Activated T-helper 2 cell treated with anti-CD3 and anti-CD28 coated beads, Interferon-gamma antibody, Interleukin-2, Interleukin-4, amounts not matched to agents 10 μg/mL and 5 μg/mL and 100 μg/mL, durations not matched to agents 14 hours and 24 hours and 36 hours (primary cell): ENCODE measurements around the gene SERPING1. TPM values are rescaled to one million over a fixed set of nuclear protein-coding genes. Genes with fewer than 3 reads are reported as not detected.

ENCODE experiments used
- DNase-seq: peaks from one replicate; pipeline ENCODE4 v3.0.0; 2021; ENCODE audit warnings: low spot score
- H3K27ac Mint-ChIP-seq: one replicate; pipeline ENCODE4 v1.8.0; 2021; ENCODE audit warnings: mixed read lengths
- H3K27me3 Mint-ChIP-seq: one replicate; pipeline ENCODE4 v1.8.0; 2021; ENCODE audit warnings: low read depth, mixed read lengths
- H3K36me3 Mint-ChIP-seq: one replicate; pipeline ENCODE4 v1.8.0; 2021; ENCODE audit warnings: low read depth, mixed read lengths
- H3K4me1 Mint-ChIP-seq: one replicate; pipeline ENCODE4 v1.8.0; 2021; ENCODE audit warnings: low read depth, mixed read lengths
- H3K4me3 Mint-ChIP-seq: one replicate; pipeline ENCODE4 v1.8.0; 2021; ENCODE audit warnings: low read depth, mild to moderate bottlenecking, moderate library complexity, mixed read lengths
- H3K9me3 Mint-ChIP-seq: one replicate; pipeline ENCODE4 v1.8.0; 2021; ENCODE audit warnings: mixed read lengths
- intact Hi-C: fragments of 100-400 bp; cut with micrococcal nuclease; formaldehyde crosslinking; loops from one replicate; pipeline ENCODE4 v1.15.1; 2023
- total RNA-seq: library from RNA; stranded (reverse); gene quantifications from 2 replicates; pipeline ENCODE4 v1.2.3, GENCODE V29; 2022

SERPING1 gene
- total RNA-seq, 1 donor from 2014 or later, result not detected

DNA sequence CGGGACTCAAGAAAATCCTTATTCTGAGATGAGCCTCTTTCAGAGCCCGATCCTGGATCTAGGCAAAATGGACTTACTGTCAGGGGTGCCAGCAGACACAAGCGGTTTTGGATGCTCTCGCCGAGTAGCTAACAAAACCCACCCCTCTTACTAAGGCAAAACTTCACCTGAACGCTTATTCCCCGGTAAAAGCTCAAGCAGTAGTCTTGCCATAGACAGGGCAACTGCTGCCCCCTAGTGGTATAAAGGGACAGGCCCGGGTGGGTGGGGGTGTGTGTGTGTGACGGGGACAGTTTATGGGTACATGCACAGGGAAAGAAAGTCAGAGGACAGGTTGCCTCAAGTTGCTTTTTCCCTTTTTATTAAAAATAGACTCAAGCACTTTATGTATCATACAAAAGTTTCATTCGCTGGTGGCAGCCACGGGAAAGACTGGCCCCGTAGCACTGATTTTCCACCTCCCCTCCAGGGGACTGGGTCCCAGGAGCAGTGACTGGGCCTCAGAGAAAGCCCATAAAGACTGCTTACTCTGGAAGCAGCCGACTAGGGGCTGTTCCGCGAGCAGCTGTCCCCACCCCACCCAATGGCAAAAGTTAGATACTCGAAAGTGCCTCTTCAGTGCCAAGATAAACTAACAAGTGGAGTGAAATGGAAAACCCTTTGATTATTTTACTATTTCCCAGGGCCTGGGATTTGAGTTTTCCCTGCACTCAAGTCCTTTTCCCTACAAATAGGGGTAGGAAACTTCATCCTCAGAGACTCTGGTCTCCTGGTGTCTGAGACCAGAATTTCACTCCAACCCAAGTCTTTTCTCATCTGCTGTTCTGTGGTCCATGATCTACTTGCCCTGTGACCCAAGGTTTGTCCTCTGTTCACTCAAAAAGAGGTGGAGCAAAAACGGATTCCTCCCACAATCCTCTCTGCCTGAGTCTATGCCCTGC is 47.5 kb downstream of the SERPING1 start:
- peak; percentile 75 for DNase-seq
- Mint-ChIP-seq H3K4me1 (peaks cover 48% of the 10 kb centered on the region), H3K27me3 (peaks cover 46% of the 10 kb centered on the region), H3K27ac (no peak overlapping the region), H3K4me3 (no peak overlapping the region), H3K36me3 (no peaks in the 10 kb centered on the region), H3K9me3 (no peaks in the 10 kb centered on the region)
- intact Hi-C loops, result loop anchor here (2.0 to 10.0 kb wide), 3 partner anchors 188 to 308 kb away; partner anchors contain the start of genes P2RX3, SLC43A3 and SSRP1

DNA sequence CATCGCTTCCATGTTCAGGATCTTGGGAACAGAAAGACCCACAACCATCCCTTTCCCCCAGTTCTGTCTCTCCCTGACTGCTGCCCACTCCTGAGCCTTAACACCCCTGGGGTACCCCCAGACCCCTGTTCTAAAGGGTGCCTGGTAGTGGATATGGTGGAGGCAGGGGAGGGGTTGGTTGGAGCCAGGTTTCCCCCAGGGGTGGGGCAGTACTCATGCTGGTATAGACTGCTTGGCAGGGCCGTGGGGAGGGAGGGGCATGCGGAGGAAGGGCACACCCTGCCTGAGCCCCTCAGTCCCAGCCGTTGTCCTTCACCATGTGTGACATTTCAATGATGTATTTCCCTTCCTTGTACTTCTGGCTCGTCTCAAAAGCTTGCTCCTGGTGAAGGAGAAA is 48.2 kb downstream of the SERPING1 start:
- no peak for DNase-seq
- H3K4me3 Mint-ChIP-seq, result no peak overlapping the region
- H3K4me1 Mint-ChIP-seq, result peaks cover 52% of the 10 kb centered on the region
- H3K27ac Mint-ChIP-seq, result no peak overlapping the region
- H3K27me3 Mint-ChIP-seq, result peaks cover 46% of the 10 kb centered on the region
- intact Hi-C loops, result loop anchor here (2.0 to 10.0 kb wide), 3 partner anchors 189 to 308 kb away; partner anchors contain the start of genes P2RX3, SLC43A3 and SSRP1
- no peaks in the 10 kb centered on the region for H3K36me3 Mint-ChIP-seq
- H3K9me3 Mint-ChIP-seq, result no peaks in the 10 kb centered on the region

DNA sequence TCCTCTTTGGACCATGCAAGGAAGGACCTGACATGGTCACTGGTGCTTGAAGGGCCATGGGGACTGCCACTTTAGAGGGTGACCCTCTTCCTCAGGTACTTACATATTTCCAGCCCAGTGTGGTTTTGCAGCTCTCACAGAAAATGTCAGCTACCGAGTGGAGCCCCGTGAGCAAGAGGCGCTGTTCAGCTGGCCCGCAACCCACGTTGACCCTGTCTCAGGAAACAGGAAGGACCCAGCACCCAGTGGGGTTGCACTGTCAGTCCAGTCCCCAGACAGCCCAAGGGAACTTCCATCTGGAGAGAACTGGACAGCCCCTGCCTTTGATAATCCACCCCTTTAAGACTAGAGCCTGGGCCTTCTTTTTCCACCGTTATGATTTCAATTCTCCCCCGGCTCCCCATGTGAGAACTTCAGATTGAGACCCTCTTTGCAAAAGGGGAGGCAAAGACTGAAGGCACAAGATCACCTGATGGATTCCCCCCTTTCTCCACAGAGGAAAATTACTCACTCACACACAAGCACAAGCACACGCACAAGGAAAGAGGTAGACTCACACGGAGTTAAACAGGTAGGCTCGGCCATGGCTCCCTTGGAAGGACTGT is 48.8 kb downstream of the SERPING1 start:
- intact Hi-C loops, result loop anchor here (5.0 to 10.0 kb wide), 2 partner anchors 221 to 309 kb away; partner anchors contain the start of genes P2RX3, SLC43A3 and SSRP1

GRCh38 chr11:57646799-57647303 is 49.4 kb downstream of the SERPING1 start:
- Mint-ChIP-seq H3K27me3 (peaks cover 46% of the 10 kb centered on the region), H3K27ac (no peak overlapping the region), H3K4me3 (no peak overlapping the region), H3K9me3 (no peaks in the 10 kb centered on the region), H3K36me3 (no peaks in the 10 kb centered on the region), H3K4me1 (peaks cover 46% of the 10 kb centered on the region)
- intact Hi-C loops, result loop anchor here (5.0 to 10.0 kb wide), 2 partner anchors 222 to 310 kb away; partner anchors contain the start of genes P2RX3, SLC43A3 and SSRP1
- no peak for DNase-seq

More for the DNA sequence above, 48.8 kb downstream of the SERPING1 start:
- peaks cover 48% of the 10 kb centered on the region for H3K4me1 Mint-ChIP-seq
- H3K36me3 Mint-ChIP-seq, result no peaks in the 10 kb centered on the region
- H3K27me3 Mint-ChIP-seq, result peaks cover 46% of the 10 kb centered on the region
- no peak for DNase-seq
- H3K9me3 Mint-ChIP-seq, result no peaks in the 10 kb centered on the region
- H3K4me3 Mint-ChIP-seq, result no peak overlapping the region
- no peak overlapping the region for H3K27ac Mint-ChIP-seq

- H3K27me3 Mint-ChIP-seq, result peaks cover 46% of the 10 kb centered on the region
- H3K9me3 Mint-ChIP-seq, result no peaks in the 10 kb centered on the region
- intact Hi-C loops, result loop anchor here (5.0 to 10.0 kb wide), 2 partner anchors 223 to 310 kb away; partner anchors contain the start of genes P2RX3, SLC43A3 and SSRP1
- H3K4me3 Mint-ChIP-seq, result no peak overlapping the region
- DNase-seq, result no peak
- no peaks in the 10 kb centered on the region for H3K36me3 Mint-ChIP-seq
- peaks cover 46% of the 10 kb centered on the region for H3K4me1 Mint-ChIP-seq
- no peak overlapping the region for H3K27ac Mint-ChIP-seq
Measured at GRCh38 chr11:57647372-57647771, 49.9 kb downstream of the SERPING1 start.

GRCh38 chr11:57647960-57648800 is 50.7 kb downstream of the SERPING1 start:
- Mint-ChIP-seq H3K27me3 (peaks cover 42% of the 10 kb centered on the region), H3K4me1 (peaks cover 53% of the 10 kb centered on the region), H3K27ac (no peak overlapping the region), H3K4me3 (peak overlapping the region; percentile 75), H3K9me3 (no peaks in the 10 kb centered on the region), H3K36me3 (no peaks in the 10 kb centered on the region)
- intact Hi-C loops, result loop anchor here (5.0 to 10.0 kb wide), 2 partner anchors 223 to 311 kb away; partner anchors contain the start of genes P2RX3, SLC43A3 and SSRP1
- no peak for DNase-seq

GRCh38 chr11:57648801-57649735 is 51.6 kb downstream of the SERPING1 start:
- no peak for DNase-seq
- Mint-ChIP-seq H3K27me3 (peaks cover 35% of the 10 kb centered on the region), H3K36me3 (no peaks in the 10 kb centered on the region), H3K4me3 (peak overlapping the region; percentile 75), H3K27ac (peak overlapping the region; percentile 8), H3K4me1 (peaks cover 52% of the 10 kb centered on the region), H3K9me3 (no peaks in the 10 kb centered on the region)
- intact Hi-C loops, result loop anchor here (5.0 to 10.0 kb wide), 2 partner anchors 224 to 312 kb away; partner anchors contain the start of genes P2RX3, SLC43A3 and SSRP1

DNA sequence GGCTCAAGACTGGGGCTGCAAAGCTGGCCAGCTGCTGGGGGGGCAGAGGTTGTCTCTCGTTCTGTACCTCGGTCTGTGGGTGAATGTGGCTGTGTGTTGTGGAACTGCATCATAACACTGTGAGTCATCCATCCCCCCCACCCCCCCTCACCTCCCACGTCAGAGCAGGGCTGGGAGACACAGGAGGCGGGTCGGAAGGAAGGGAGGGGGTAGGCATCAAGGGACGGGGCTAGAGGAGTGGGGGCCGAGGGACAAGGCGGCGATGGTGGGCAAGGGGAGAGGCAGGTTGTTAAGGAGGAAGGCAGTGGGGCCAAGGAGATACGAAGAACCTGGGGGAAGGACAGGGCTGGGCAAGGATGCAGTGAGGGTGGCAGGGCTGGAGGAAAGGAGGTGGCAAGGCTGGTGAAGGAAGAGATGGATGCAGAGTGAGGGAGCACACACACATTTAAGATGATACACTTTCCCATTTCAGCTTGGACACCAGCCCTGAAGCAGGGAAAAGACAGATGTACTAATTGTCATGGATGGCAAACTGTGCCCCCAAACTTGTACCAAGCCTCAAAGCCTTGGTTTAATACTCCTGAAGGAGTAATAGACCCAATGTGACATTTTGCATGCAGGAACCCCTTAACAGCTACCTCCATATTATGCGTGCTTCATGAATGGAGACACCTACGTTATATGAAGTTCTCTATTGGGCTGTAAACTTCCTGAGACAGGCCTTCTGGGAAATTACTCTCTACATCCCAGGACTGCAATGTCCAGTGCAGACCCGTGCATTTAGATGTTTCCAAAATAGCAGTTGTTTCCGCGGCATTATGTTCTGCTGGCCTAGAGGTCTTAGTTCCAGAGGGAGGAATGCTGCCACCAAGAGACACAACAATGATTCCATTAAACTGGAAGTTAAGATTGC is 52.6 kb downstream of the SERPING1 start, which contains the start of gene YPEL4:
Gene YPEL4, minus strand, starts transcription at position 87 of the 913 bp plus-strand sequence. CDS start 2,805 bp downstream, outside the sequence.
- no peaks in the 10 kb centered on the region for H3K36me3 Mint-ChIP-seq
- peak within 1 kb of the TSS; percentile 64 for H3K27ac Mint-ChIP-seq
- no peaks in the 10 kb centered on the region for H3K9me3 Mint-ChIP-seq
- peaks cover 32% of the 10 kb centered on the region for H3K27me3 Mint-ChIP-seq
- peak; percentile 54 for DNase-seq
- peak within 1 kb of the TSS; percentile 75 for H3K4me3 Mint-ChIP-seq
- peaks cover 52% of the 10 kb centered on the region for H3K4me1 Mint-ChIP-seq
- intact Hi-C loops, result loop anchor here (5.0 to 10.0 kb wide), 2 partner anchors 225 to 313 kb away; partner anchors contain the start of genes P2RX3, SLC43A3 and SSRP1

DNA sequence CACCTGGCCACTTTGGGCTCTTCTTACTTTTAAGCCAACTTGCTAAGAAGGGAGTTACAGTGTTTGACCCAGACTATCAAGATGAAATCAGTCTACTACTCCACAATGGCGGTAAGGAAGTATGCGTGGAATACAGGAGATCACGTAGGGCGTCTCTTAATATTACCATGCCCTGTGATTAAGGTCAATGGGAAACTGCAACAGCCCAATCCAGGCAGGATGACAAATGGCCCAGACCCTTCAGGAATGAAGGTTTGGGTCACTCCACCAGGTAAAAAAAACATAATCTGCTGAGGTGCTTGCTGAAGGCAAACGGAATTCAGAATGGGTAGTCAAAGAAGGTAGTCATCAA is 53.2 kb downstream of the SERPING1 start:
- Mint-ChIP-seq H3K4me1 (peaks cover 52% of the 10 kb centered on the region), H3K4me3 (no peak overlapping the region), H3K36me3 (no peaks in the 10 kb centered on the region), H3K9me3 (no peaks in the 10 kb centered on the region), H3K27me3 (peaks cover 31% of the 10 kb centered on the region), H3K27ac (no peak overlapping the region)
- DNase-seq, result no peak
- intact Hi-C loops, result no loop called here

GRCh38 chr11:57651408-57651807 is 53.9 kb downstream of the SERPING1 start:
- Mint-ChIP-seq H3K36me3 (no peaks in the 10 kb centered on the region), H3K4me1 (peaks cover 46% of the 10 kb centered on the region), H3K27me3 (peaks cover 25% of the 10 kb centered on the region), H3K4me3 (no peak overlapping the region), H3K27ac (no peak overlapping the region), H3K9me3 (no peaks in the 10 kb centered on the region)
- DNase-seq, result no peak
- intact Hi-C loops, result no loop called here
